HG03378 (cell line): ENCODE data around the gene CDC6.

Experiments used
- ATAC-seq: cut with Tn5 transposase; IDR thresholded peaks from one replicate; pipeline ENCODE4 v1.9.1; 2021; ENCODE audit warnings: mild to moderate bottlenecking, moderate library complexity; ENCODE audit not compliant: unreplicated experiment

CDC6 gene

GRCh38 chr17:40338941-40339649 is 51.4 kb downstream of the CDC6 start:
- ATAC-seq: no peak

DNA sequence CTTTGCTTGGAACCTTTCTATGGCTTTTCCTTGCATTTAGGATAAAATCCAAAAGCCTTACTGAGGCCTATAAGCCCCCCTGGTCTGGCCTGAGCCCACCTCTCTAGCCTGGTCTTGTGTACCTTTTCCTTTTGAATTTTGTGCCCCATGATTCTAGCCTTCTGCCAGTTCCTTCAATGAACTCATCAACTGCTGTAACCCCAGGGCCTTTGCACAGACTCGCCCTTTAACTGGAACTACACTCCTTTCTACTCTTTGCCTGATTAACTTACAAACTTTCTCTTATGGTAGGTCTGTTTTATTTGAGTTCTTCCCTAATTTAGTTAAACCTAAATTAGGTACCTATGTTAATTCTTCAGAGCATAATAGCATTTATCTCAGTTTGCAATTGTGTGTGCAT is 52.6 kb downstream of the CDC6 start:
- no peak for ATAC-seq

DNA sequence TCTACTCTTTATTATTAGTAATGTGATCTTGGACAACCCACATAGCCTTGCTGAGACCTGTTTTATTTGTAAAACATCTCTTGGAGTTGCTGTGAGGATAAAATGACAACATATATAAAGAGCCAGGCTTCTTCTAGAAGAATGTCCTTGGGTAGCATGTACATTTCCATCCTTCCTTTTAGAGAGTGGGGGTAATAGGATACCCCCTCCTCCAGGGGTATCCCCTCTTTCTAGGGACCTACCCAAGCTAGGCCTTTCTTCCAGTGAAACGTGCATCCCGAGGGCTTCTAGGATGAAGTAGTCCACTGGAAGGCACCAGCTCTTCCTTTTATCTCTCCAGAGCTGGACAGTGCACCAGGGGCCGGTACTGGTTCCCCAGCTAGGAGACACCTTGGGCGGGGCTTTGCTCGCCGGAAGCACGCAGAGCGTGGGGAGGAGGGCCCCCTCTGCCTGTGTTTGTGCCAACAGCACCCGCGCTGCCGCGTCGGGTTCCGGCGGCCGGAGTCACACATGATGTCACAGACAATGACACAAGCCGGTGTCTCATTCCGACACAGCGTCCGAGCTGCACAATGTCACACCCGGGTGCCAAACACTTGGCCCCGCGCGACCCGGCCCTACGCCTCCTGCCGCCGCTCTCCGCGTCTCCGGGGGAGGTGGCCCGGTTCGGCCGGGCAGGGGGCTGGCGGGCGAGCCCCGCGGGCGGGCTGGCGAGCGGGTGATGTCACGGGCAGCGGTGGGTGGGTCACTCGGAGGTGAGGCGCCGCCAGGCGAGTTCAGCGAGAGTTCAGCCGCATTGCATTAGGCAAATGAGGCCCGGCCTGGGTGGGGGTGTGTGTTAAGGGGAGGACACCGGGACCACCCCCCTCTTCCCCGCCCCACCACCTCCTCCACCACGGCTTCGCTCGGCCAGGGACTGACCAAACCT is 53.5 kb downstream of the CDC6 start:
- ATAC-seq: peak; percentile 62

DNA sequence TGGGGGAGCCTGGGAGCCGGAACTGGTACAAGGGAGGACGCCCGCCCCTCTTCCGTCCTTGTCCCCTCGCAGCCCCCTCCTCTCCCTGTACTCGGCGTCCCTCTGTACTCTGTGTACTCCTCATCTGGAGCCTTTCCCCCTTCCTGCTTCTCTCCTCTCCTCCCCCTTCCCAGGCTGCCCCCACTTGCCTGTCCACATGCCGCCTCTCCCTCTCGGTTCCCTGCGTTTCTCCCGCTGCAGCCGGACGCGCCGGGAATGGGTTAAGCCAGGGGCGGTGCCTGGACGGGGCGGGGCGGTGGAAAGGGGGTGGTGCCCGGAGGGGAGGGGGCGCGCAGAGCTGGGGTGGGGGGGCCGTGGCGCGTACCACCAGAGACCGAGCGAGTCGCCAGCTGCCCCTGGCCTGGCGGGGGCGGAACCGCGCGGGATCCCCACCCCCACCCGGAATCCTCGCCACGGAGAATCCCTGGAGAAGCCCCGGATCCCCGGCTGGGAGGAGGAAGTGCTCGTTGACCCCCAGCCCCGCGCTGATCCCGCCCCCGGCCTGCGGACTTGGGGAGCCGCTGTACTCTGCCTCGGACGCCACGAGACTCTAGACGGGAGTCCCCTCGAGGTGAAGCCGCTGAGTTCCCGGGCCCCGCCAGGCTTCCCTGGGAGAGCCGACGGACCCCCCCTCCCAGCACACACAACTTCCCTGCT is 54.3 kb downstream of the CDC6 start:
- ATAC-seq: no peak

DNA sequence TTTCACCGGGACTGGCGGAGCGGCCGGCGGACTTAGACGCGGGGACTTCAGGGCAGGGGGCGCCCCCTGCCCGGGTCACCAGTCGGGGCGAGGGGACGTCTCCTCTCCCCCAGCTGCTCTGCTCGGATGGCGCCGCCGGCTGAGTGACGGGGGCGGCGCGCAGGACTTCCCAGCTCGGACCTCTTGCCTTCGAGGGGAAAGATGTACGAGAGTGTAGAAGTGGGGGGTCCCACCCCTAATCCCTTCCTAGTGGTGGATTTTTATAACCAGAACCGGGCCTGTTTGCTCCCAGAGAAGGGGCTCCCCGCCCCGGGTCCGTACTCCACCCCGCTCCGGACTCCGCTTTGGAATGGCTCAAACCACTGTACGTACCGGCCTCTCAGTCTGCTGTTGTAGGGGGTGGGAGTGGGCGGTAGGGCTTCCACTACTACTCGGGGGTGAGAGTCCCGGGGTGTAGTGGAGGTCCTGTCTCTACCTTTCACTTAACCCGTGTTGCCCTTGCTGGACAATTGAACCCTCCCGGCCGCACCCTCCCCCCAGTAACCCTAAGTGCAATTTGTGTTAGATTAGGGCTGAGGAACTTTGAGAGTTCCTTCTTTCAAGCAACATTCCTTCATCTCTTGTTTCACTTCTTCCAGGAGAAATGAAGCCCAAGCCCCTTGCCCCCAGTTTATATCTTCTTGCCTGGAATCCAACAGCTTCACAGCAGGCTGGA is 55.0 kb downstream of the CDC6 start:
- no peak for ATAC-seq

GRCh38 chr17:40343219-40344119 is 55.8 kb downstream of the CDC6 start:
- ATAC-seq: no peak

- ATAC-seq: no peak
Observed at GRCh38 chr17:40344421-40345160, 56.9 kb downstream of the CDC6 start.

DNA sequence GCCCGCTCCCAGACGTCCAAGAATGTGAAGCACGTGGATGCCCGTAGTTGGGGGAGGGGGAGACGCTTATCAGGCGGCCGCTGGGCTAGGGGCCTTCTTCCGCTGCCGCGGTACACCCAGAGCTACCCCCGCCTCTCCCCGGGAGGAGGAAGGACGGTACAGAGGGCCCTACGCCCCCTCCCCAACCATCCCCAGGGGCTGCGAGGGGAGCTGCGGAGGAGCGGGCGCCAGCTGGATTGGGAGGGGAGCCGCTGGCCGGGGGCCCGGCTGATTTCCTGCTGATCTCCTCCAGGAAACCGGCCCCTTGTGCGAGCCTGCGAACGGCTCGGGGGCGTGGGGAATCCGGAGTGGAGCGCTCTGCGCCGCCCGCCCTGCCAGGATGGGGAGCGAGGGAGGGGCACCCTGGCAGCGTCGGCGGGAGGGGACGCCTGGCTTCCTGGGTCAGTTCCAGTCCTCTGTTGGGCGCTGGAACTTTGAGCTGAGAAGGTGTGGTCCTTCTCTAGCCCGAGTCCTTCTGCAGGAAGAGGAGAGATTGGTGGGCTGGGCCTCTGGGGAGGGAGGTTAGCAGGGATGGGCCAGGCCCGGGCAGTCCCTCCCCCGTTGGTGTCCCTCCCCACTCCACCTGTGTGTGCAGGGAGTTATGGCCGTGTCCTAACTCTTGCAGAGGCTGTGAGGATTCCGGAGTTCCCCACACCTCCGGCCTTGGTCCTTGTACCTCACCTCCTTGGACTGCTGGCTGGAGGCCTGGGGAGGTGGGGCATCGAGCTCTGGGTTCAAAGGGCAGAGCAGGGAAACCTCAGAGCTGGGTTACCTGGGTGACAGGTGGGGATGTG is 57.7 kb downstream of the CDC6 start:
- no peak for ATAC-seq

- ATAC-seq: no peak
Observed at GRCh38 chr17:40345994-40346764, 58.5 kb downstream of the CDC6 start.

DNA sequence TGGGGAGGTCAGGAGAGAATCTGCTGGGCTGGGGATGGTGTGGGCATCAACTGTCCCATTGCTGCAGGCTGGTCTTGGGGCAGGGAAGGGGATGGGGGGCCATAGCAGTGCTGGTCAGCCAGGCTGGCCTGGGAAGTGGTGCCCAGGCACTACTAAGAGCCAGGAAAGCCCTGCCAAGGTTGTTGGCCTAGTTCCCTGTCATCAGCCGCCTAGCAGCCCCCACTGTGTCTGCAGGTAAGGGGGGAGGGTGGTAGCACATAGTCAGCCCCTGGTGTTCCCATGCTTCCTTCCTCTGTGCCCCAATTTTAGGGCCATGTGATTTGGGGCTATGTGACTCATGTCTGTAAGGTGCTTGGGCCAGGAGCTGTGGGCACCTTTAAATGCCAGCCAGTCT is 59.1 kb downstream of the CDC6 start:
- no peak for ATAC-seq

DNA sequence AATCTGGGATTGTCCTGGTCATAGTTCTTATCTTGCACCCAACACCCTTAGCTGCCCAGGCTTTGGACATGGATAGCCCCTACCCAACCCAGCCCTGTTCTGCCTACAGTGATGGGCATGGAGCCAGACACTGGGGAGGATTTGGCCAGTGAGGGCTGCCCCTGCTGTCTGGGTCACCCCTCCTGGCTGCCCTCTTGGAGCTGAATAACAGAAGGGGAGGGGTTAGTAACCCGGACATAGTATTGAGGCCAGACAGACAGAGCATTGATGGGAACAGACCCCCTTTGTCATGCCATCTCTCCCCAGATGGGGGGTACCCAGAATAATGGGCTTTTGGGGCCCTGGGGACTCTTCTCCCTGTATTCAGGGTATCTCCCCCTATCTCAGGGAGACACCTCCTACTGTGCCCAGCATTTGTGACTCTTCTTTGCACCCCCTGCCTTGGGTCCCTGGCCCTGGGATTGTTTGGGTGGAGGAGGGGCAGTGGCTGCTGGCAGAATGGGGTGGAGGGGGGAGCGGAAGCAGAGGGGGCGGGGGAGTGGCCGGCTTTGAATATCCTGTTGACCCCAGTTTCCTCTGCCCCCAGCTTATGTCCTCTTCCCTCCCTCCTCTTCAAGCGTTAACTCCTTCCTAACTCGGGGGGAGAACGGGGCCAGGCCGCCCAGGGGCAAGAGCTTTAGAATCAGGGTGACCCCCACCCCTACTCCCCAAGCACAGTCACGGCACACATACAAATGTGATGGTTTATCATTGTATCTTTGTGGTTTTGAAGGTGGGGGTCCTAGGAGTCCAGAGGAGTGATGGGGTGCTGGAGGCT is 59.8 kb downstream of the CDC6 start:
- no peak for ATAC-seq

DNA sequence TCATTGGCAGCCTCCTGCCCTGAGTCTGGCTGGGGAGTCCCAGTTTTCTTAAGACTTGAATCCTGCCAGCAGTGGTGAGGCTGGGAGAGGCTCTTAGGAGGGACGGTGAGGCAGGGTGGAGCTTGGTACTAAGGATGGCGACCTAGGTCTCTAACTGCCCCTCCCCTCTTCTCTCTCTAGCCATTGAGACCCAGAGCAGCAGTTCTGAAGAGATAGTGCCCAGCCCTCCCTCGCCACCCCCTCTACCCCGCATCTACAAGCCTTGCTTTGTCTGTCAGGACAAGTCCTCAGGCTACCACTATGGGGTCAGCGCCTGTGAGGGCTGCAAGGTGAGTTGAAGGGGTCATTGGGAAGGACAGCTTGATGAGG is 60.4 kb downstream of the CDC6 start:
- ATAC-seq: no peak

DNA sequence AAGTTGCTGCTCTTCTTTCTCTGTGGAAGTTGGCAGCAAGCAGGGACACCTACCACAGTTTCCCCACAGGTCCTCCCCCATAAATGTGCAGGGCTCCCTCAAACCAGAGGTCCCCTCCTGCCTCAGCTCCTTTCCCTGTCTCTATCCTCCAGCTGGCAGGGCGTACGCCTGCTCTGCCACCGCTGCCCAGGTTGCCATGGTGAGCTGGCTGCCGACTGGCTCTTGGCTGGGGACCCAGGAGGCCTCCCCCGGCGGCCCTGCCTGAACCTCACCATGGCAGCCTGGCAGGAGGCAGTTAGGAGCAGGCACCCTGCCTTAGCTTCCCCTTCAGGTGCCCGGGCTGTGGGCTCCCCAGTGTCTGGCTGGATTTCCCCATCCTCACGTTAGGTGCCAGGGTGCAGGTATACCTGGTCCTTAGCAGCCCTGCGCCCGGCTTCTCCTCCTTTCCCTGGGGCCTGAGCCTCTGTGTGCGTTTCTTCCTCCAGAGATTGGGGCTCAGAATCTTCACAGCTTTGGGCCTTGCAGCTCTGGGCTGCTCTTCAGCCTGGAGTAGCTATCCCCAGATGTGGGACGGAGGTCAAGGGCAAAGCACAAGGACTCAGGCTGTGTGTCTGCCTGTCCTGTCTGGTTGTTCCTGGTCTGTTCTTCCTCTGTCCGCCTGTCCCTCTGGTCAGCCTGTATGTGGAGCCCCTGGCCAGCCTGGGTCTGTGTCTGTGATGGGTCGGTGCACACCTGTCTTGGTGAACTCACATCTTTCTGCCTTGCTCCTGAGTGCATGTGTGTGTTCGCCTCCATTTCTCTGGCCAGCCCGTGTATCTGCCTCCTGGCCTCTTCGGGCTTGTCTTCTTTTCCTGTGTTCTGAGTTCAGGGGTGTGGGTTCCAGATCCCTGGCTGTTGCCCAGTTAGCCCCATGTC is 61.1 kb downstream of the CDC6 start:
- no peak for ATAC-seq

GRCh38 chr17:40349477-40349894 is 61.8 kb downstream of the CDC6 start:
- ATAC-seq: no peak

GRCh38 chr17:40349895-40350688 is 62.4 kb downstream of the CDC6 start:
- no peak for ATAC-seq
